ENCODE results near the gene PTH1R. TPM values are rescaled to one million over a fixed set of nuclear protein-coding genes. Genes with fewer than 3 reads are reported as not detected.

The PTH1R gene
- 1 to 10 TPM in 1 of 2 donors, under 1 TPM in 1; 0.69 to 4.8 TPM for total RNA-seq
- 5.2 TPM for polyA plus RNA-seq (2013, experiment 1 of 2)
- 4.3 TPM for polyA plus RNA-seq (2013, experiment 2 of 2)
- long read RNA-seq, experiment 1 = 0 reads
- long read RNA-seq, experiment 2 = 0 reads
- long read RNA-seq, experiment 3, partial matches to known transcripts = 1 of 2 reads
- long read RNA-seq, experiment 3, other reads (novel, unspliced or antisense) = 1 of 2 reads
- long read RNA-seq, experiment 4 = 0 reads

DNA sequence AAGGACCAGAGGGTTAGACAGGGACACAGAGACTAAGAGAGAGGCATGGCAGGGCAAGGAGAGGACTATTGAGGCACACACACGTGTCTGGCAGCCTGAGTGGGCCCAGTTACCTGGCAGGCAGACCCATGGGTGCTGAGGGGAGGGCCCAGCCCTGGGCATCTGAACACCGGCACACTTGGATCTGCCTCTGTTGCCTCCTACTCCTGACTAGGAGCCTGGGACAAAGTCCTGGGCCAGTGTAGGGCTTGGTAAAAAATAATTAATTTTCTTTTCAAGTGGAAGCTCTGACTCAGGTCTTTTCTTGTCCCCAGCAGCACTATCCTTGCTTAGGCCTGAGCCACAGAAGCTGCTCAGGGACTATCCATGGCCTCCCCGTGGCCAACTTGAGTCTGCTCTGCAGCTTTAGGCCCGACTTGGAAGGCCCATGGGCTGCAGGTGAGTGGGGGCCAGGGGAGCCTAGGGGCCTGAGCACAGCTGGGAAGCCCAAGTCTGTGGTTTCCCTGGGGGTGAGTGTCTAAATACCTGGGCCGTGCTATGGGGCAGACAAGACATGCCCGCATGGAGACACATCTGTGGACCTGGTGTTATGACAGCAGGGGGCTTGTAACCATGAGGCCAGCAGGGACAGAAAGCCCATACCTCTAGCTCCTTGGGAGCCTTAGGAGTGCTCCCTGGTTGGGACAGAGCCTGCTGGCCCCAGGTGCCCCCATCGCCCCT is at the start of gene PTH1R:
Gene PTH1R (plus strand): TSS at position 316 of the 720 bp plus-strand sequence. CDS start 5,839 bp downstream, outside the sequence.
- no peak within 1 kb of the TSS for H3K4me3 ChIP-seq (ENCODE audit: low read length)
- Mint-ChIP-seq H3K27me3 (ENCODE audit: insufficient read depth) (peaks cover 71% of the 10 kb centered on the region), H3K4me1 (peaks cover 7% of the 10 kb centered on the region), H3K27ac (no peak within 1 kb of the TSS), H3K36me3 (ENCODE audit: low read depth) (no peaks in the 10 kb centered on the region), H3K4me3 (no peak within 1 kb of the TSS), H3K9me3 (no peaks in the 10 kb centered on the region)
- TF ChIP-seq, protein P1, sequence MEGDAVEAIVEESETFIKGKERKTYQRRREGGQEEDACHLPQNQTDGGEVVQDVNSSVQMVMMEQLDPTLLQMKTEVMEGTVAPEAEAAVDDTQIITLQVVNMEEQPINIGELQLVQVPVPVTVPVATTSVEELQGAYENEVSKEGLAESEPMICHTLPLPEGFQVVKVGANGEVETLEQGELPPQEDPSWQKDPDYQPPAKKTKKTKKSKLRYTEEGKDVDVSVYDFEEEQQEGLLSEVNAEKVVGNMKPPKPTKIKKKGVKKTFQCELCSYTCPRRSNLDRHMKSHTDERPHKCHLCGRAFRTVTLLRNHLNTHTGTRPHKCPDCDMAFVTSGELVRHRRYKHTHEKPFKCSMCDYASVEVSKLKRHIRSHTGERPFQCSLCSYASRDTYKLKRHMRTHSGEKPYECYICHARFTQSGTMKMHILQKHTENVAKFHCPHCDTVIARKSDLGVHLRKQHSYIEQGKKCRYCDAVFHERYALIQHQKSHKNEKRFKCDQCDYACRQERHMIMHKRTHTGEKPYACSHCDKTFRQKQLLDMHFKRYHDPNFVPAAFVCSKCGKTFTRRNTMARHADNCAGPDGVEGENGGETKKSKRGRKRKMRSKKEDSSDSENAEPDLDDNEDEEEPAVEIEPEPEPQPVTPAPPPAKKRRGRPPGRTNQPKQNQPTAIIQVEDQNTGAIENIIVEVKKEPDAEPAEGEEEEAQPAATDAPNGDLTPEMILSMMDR (conservative IDR thresholded peaks at IDR 0.05) = no peak
- peaks cover 8% of the 10 kb centered on the region for H3K4me1 ChIP-seq (ENCODE audit: control insufficient read depth, insufficient read depth, low read length)
- peaks cover 27% of the 10 kb centered on the region for H3K27me3 ChIP-seq (ENCODE audit: control insufficient read depth, insufficient read depth, low read length, poor library complexity, severe bottlenecking)
- H3K27ac ChIP-seq (ENCODE audit: low read depth, low read length) = no peak within 1 kb of the TSS
- no peak for DNase-seq
- WGBS, 2 experiments (ENCODE audit: insufficient coverage in 1 of 2, insufficient read length in 1 of 2) = 85 to 89% methylated on average over 6 to 7 of the region's 7 CpGs
- no peaks in the 10 kb centered on the region for H3K36me3 ChIP-seq (ENCODE audit: control insufficient read depth, insufficient read depth, low read length)
- H3K9ac ChIP-seq (ENCODE audit: extremely low read depth, low read length, poor library complexity, severe bottlenecking) = no peak within 1 kb of the TSS
- H3K9me3 ChIP-seq (ENCODE audit: control insufficient read depth, low read length) = no peaks in the 10 kb centered on the region

DNA sequence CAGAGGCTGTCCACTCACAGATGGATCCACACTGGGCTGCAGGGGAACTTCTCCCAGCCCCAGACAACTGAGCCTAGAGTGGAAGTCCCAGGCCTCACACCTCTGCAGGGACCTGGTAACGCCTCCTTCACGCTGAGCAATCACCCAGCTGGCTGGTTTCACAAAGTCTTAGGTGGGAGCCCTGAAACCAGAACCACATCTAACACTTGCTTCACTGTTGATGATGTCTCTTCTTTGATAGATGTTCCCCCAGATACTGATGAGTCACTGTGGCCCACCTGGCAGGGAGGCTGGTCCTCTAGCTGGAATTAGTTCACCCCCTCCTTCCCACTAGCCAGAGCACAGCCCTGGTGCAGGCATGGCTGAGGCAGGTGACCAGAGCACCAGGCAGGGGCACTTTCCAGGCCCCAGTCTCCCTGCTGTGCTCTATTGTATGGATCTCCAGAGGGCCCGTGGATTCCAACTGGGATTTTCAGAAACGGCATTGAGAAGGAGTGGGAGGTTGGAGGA is 47.8 kb upstream of the PTH1R start:
- peaks cover 5% of the 10 kb centered on the region for H3K9me3 Mint-ChIP-seq
- peaks cover 2% of the 10 kb centered on the region for H3K36me3 Mint-ChIP-seq (ENCODE audit: low read depth)
- peak; percentile 83 for DNase-seq
- no peaks in the 10 kb centered on the region for H3K4me1 ChIP-seq (ENCODE audit: control insufficient read depth, insufficient read depth, low read length)
- H3K4me3 ChIP-seq (ENCODE audit: low read length) = no peak overlapping the region
- H3K27me3 Mint-ChIP-seq (ENCODE audit: insufficient read depth) = peaks cover 3% of the 10 kb centered on the region
- H3K27me3 ChIP-seq (ENCODE audit: control insufficient read depth, insufficient read depth, low read length, poor library complexity, severe bottlenecking) = no peaks in the 10 kb centered on the region
- peaks cover 23% of the 10 kb centered on the region for H3K4me1 Mint-ChIP-seq
- no peak overlapping the region for H3K4me3 Mint-ChIP-seq
- H3K36me3 ChIP-seq (ENCODE audit: control insufficient read depth, insufficient read depth, low read length) = no peaks in the 10 kb centered on the region
- no peak overlapping the region for H3K27ac ChIP-seq (ENCODE audit: low read depth, low read length)
- H3K27ac Mint-ChIP-seq = peak overlapping the region; percentile 75
- H3K9ac ChIP-seq (ENCODE audit: extremely low read depth, low read length, poor library complexity, severe bottlenecking) = no peak overlapping the region
- TF ChIP-seq, protein P1 (conservative IDR thresholded peaks at IDR 0.05) = peak; percentile 2
- WGBS, 2 experiments (ENCODE audit: insufficient coverage in 1 of 2, insufficient read length in 1 of 2) = 59 to 86% methylated on average over 3 to 4 of the region's 4 CpGs
- peaks cover 13% of the 10 kb centered on the region for H3K9me3 ChIP-seq (ENCODE audit: control insufficient read depth, low read length)

DNA sequence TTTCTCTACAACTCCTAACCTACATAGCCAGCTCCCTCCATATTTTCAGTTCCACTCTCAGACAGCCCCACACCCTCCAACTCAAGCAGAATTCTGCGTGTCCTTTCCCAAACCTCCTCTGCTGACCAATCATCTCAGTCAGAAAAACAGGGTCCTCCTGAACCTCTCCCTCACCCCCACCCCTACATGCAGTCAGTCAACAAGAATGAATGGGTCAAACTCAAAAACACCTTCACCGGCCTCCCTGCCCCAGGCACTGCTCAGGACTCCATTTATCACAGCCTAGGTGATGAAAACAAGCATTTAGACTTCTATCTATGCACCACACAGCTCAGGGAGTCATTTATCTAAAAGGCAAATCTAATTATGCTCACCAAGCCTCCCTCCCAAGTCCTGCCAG is 46.7 kb upstream of the PTH1R start:
- H3K4me1 Mint-ChIP-seq = peaks cover 23% of the 10 kb centered on the region
- no peak overlapping the region for H3K27ac ChIP-seq (ENCODE audit: low read depth, low read length)

More for the DNA sequence above, 46.7 kb upstream of the PTH1R start:
- Histone ChIP-seq H3K36me3 (ENCODE audit: control insufficient read depth, insufficient read depth, low read length) (no peaks in the 10 kb centered on the region), H3K9ac (ENCODE audit: extremely low read depth, low read length, poor library complexity, severe bottlenecking) (no peak overlapping the region), H3K27me3 (ENCODE audit: control insufficient read depth, insufficient read depth, low read length, poor library complexity, severe bottlenecking) (no peaks in the 10 kb centered on the region), H3K4me3 (ENCODE audit: low read length) (no peak overlapping the region), H3K9me3 (ENCODE audit: control insufficient read depth, low read length) (peaks cover 11% of the 10 kb centered on the region), H3K4me1 (ENCODE audit: control insufficient read depth, insufficient read depth, low read length) (no peaks in the 10 kb centered on the region)
- WGBS, 2 experiments (ENCODE audit: insufficient coverage in 1 of 2, insufficient read length in 1 of 2) = 86 to 94% methylated on average over 2 of the region's 2 CpGs
- Mint-ChIP-seq H3K27ac (no peak overlapping the region), H3K27me3 (ENCODE audit: insufficient read depth) (peaks cover 3% of the 10 kb centered on the region), H3K4me3 (no peak overlapping the region), H3K9me3 (no peaks in the 10 kb centered on the region), H3K36me3 (ENCODE audit: low read depth) (peaks cover 2% of the 10 kb centered on the region)
- DNase-seq = no peak
- TF ChIP-seq, protein P1 (conservative IDR thresholded peaks at IDR 0.05) = no peak
